ENCODE results near the gene CIART.

CIART gene

DNA sequence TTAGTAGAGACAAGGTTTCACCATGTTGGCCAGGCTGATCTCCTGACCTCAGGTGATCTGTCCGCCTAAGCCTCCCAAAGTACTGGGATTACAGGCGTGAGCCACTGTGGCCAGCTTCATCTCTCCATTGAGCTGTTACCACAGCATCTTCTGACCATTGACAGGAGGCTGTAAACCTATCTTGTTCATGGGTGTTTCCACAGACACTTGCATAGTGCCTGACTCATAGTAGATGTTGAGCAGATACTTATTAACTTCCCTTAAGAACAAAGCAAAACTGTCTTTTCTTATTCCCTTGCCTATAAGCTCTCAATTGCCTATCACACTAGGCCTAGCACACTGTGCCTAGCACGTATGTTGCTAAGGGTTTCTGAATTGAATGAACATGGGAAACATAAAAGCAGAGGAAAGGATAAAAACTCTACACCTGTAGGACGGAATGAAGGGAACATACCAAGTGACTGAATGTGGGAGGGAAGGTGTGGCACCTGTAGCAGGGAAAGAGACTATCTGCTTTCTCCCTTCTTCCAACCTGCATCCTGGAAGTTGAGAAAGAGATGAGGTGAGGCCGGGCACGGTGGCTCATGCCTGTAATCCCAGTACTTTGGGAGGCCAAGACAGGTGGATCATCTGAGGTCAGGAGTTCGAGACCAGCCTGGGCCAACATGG is 10.9 kb upstream of the CIART start:
- Histone ChIP-seq H3K27ac (ENCODE audit: low read length) (no peak overlapping the region), H3F3A (ENCODE audit: insufficient read depth, low read length) (no peaks in the 10 kb centered on the region), H3K79me2 (ENCODE audit: low read length) (peaks cover 40% of the 10 kb centered on the region), H4K20me1 (ENCODE audit: insufficient read depth, low read length) (no peaks in the 10 kb centered on the region), H3K9ac (ENCODE audit: low read length) (no peak overlapping the region), H3K36me3 (replicated peaks; ENCODE audit: insufficient read depth, low read length) (peaks cover 7% of the 10 kb centered on the region; the same call in 1 of the 2 replicates), H3K4me1 (ENCODE audit: low read length) (peaks cover 8% of the 10 kb centered on the region), H2AFZ (ENCODE audit: low read length) (no peak overlapping the region), H3K9me2 (replicated peaks; ENCODE audit: insufficient read depth, low read length) (no peaks in the 10 kb centered on the region), H3K4me2 (ENCODE audit: low read depth, low read length) (no peak overlapping the region), H3K27me3 (replicated peaks; ENCODE audit: insufficient read depth, low read length) (no peaks in the 10 kb centered on the region), H3K4me3 (ENCODE audit: low read length) (no peak overlapping the region), H3K9me3 (replicated peaks; ENCODE audit: insufficient read depth, low read length) (no peaks in the 10 kb centered on the region)
- no peak for DNase-seq
- TF ChIP-seq, protein P1, sequence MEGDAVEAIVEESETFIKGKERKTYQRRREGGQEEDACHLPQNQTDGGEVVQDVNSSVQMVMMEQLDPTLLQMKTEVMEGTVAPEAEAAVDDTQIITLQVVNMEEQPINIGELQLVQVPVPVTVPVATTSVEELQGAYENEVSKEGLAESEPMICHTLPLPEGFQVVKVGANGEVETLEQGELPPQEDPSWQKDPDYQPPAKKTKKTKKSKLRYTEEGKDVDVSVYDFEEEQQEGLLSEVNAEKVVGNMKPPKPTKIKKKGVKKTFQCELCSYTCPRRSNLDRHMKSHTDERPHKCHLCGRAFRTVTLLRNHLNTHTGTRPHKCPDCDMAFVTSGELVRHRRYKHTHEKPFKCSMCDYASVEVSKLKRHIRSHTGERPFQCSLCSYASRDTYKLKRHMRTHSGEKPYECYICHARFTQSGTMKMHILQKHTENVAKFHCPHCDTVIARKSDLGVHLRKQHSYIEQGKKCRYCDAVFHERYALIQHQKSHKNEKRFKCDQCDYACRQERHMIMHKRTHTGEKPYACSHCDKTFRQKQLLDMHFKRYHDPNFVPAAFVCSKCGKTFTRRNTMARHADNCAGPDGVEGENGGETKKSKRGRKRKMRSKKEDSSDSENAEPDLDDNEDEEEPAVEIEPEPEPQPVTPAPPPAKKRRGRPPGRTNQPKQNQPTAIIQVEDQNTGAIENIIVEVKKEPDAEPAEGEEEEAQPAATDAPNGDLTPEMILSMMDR (IDR thresholded peaks at IDR 0.05; ENCODE audit: low read length): no peak
- no peak for TF ChIP-seq EZH2phosphoT487 (IDR thresholded peaks at IDR 0.05; ENCODE audit: low read length)
- TF ChIP-seq EZH2 (optimal IDR thresholded peaks at IDR 0.05; ENCODE audit: low read depth, low read length): no peak

DNA sequence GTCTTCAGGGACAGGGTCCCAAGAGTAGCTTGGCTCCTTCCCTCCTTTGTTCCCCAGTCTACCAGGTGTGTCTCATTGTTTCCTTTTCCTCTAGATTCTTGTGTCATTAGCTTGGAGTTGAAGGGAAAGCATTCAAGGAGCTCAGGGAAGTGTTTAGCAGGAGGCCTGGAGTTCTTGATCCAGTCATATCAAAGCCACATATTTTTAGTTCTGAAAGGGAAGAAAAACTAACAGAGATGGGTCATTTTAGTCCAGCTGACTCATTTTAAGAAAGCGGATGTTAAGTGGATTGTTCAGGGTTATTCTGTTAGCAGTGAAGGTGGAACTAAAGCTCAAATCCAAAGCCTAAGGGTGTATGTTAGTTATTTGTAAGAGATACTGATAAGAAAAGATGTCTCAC is 9.0 kb upstream of the CIART start:
- Histone ChIP-seq H3K36me3 (replicated peaks; ENCODE audit: insufficient read depth, low read length) (no peaks in the 10 kb centered on the region; the same call in 1 of the 2 replicates), H3K27ac (ENCODE audit: low read length) (no peak overlapping the region), H4K20me1 (ENCODE audit: insufficient read depth, low read length) (no peaks in the 10 kb centered on the region), H3K4me1 (ENCODE audit: low read length) (no peaks in the 10 kb centered on the region; the same call in 1 of the 2 replicates), H3K79me2 (ENCODE audit: low read length) (peaks cover 21% of the 10 kb centered on the region), H3F3A (ENCODE audit: insufficient read depth, low read length) (no peaks in the 10 kb centered on the region), H3K9me2 (replicated peaks; ENCODE audit: insufficient read depth, low read length) (no peaks in the 10 kb centered on the region), H3K27me3 (replicated peaks; ENCODE audit: insufficient read depth, low read length) (no peaks in the 10 kb centered on the region), H3K4me2 (ENCODE audit: low read depth, low read length) (no peak overlapping the region), H2AFZ (ENCODE audit: low read length) (no peak overlapping the region), H3K9me3 (replicated peaks; ENCODE audit: insufficient read depth, low read length) (no peaks in the 10 kb centered on the region), H3K9ac (ENCODE audit: low read length) (no peak overlapping the region), H3K4me3 (ENCODE audit: low read length) (no peak overlapping the region)
- TF ChIP-seq EZH2 (optimal IDR thresholded peaks at IDR 0.05; ENCODE audit: low read depth, low read length) (no peak), EZH2phosphoT487 (IDR thresholded peaks at IDR 0.05; ENCODE audit: low read length) (no peak)
- TF ChIP-seq, protein P1 (IDR thresholded peaks at IDR 0.05; ENCODE audit: low read length): no peak
- DNase-seq: no peak

DNA sequence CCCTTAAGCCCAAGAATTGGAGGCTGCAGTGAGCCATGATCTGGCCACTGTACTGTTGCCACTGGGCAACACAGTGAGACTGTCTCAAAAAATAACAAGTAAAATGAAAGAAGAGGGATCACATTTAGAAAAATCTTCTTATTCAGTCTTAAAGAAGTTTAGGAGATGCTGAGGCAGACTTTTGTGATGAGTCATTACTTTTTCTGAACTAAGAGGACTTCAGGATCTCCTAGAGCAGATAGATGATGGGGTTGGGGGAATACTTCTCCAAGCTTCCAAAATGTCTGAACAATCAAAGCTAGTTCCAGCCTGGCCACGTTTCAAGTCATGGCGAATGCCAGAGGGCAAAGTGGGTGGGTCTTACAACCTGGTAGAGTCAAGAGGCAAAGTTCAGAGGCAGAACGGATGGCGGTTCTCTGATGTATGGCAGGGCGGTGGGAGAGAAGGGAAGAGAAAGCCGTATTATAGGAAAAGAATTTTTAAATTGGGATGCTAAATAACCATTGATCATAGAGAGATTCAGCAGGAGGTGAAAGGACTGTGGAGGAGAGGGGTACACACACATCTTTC is 2.1 kb upstream of the CIART start:
- Histone ChIP-seq H2AFZ (ENCODE audit: low read length) (no peak overlapping the region), H3K4me2 (ENCODE audit: low read depth, low read length) (no peak overlapping the region), H3K4me3 (ENCODE audit: low read length) (no peak overlapping the region), H3K27me3 (replicated peaks; ENCODE audit: insufficient read depth, low read length) (no peaks in the 10 kb centered on the region), H3K79me2 (ENCODE audit: low read length) (no peaks in the 10 kb centered on the region), H3K27ac (ENCODE audit: low read length) (no peak overlapping the region), H3K9ac (ENCODE audit: low read length) (no peak overlapping the region), H3K4me1 (ENCODE audit: low read length) (no peaks in the 10 kb centered on the region), H3K36me3 (replicated peaks; ENCODE audit: insufficient read depth, low read length) (no peaks in the 10 kb centered on the region; the same call in 1 of the 2 replicates), H3K9me2 (replicated peaks; ENCODE audit: insufficient read depth, low read length) (no peaks in the 10 kb centered on the region), H3K9me3 (replicated peaks; ENCODE audit: insufficient read depth, low read length) (no peaks in the 10 kb centered on the region), H3F3A (ENCODE audit: insufficient read depth, low read length) (no peaks in the 10 kb centered on the region), H4K20me1 (ENCODE audit: insufficient read depth, low read length) (no peaks in the 10 kb centered on the region)
- no peak for TF ChIP-seq EZH2phosphoT487 (IDR thresholded peaks at IDR 0.05; ENCODE audit: low read length)
- TF ChIP-seq EZH2 (optimal IDR thresholded peaks at IDR 0.05; ENCODE audit: low read depth, low read length): no peak
- TF ChIP-seq, protein P1 (IDR thresholded peaks at IDR 0.05; ENCODE audit: low read length): no peak
- no peak for DNase-seq

Measured in MM.1S (cell line).